Stimulated activated effector memory CD8-positive, alpha-beta T cell treated with anti-CD3 and anti-CD28 coated beads, Interleukin-12 subunit alpha, Interleukin-12 subunit beta, amount 100 ng/mL, for 72 hours (primary cell): ENCODE data around the gene SYTL2.
A peak's percentile ranks its signal among the peaks of the same experiment; 100 is the strongest.
"Not testable (repeated sequence)": the region's sequence is repeated elsewhere in the genome, so short reads cannot be mapped to it uniquely, and the experiment has no call there.

Experiments
- ATAC-seq: fragments of 150-1000 bp; cut with Tn5 transposase; 2 replicates; pipeline ENCODE4 v1.10.0; 2021
- DNase-seq, 2 donors: peaks; one replicate each; pipeline ENCODE4 v3.0.0; 2021 to 2022; ENCODE audit warnings: low spot score in 2 of 2
- H3K27ac Mint-ChIP-seq: one replicate; pipeline ENCODE4 v1.8.0; 2022; ENCODE audit warnings: mild to moderate bottlenecking, mixed read lengths
- H3K36me3 Mint-ChIP-seq: one replicate; pipeline ENCODE4 v1.8.0; 2022; ENCODE audit warnings: mild to moderate bottlenecking, mixed read lengths
- H3K4me1 Mint-ChIP-seq: one replicate; pipeline ENCODE4 v1.8.0; 2022; ENCODE audit warnings: mixed read lengths
- H3K4me3 Mint-ChIP-seq: one replicate; pipeline ENCODE4 v1.8.0; 2022; ENCODE audit warnings: mild to moderate bottlenecking, mixed read lengths
- H3K9me3 Mint-ChIP-seq: one replicate; pipeline ENCODE4 v1.8.0; 2022; ENCODE audit warnings: mixed read lengths

SYTL2 gene, protein sequence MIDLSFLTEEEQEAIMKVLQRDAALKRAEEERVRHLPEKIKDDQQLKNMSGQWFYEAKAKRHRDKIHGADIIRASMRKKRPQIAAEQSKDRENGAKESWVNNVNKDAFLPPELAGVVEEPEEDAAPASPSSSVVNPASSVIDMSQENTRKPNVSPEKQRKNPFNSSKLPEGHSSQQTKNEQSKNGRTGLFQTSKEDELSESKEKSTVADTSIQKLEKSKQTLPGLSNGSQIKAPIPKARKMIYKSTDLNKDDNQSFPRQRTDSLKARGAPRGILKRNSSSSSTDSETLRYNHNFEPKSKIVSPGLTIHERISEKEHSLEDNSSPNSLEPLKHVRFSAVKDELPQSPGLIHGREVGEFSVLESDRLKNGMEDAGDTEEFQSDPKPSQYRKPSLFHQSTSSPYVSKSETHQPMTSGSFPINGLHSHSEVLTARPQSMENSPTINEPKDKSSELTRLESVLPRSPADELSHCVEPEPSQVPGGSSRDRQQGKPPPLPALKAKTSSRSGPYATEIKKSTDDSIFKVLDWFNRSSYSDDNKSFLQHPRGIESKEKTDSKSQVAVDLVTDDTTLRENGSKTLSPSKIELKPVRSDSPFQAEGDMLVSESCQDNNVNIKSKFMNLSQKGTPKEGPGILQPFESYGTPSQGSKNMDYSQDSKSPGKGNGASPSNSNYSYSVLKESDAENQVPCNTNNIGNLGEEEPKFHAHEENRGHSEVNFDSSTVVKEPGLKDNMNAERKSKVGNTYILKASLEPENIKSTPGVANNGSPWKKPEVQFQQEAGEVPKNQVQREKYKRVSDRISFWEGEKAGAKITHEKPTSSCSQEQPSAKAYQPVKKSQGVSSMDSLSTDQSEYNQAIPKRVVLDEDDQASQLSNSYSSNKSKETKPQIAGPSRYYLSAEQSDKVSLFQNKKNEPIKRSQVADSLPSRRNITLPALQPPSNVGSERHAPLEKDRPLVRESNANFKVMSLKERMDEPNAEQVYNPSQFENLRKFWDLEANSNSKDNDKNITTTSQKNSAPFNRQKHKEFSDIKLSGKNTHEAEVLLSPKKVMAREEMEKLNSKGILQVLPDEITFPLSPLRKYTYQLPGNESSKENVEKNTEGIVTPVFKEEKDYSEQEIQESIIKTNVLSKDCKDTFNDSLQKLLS (N-terminal part only)

DNA sequence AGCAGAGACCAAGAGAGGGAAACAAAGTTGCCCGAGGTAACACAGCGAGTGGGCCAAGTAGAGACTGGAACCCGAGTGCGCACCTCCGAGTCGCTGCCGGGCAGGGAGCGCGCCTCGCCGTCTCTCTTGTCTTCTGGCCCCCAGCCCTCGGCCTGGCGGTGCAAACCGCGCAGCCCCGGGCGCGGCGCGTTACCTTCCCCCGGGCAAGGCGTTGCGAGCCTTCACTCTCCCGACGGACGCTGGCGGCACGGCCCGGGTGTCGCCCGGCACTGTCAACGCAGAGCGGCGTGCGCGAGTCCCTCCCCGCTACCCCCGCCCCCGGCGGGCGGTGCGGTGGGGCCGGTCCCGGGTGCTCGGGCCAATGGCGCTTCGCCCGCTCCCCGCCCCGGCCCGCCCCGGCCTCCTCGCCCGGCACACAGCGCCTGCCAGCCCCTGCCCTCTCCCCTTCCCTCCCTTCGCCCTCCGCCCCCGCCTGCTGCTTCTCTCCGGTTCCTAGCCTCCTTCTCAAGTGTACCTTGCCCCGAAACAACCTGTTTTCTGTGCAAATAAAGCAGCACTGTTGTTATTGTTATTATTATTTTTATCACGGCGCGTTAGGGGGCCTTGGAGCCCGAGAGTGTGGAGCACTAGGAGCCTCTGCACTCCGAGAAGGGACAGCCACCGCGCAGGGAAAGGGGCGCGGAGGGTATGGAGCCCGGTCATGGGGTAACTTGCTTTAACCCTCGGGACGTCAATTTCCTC lies at the start of gene SYTL2:
Gene SYTL2 (minus strand): TSS at position 271 of the 741 bp plus-strand sequence. CDS start 53,416 bp downstream, outside the sequence.
- ATAC-seq: peak; percentile 96
- Mint-ChIP-seq H3K36me3 (peaks cover 12% of the 10 kb centered on the region), H3K4me3 (peak within 1 kb of the TSS; percentile 88), H3K4me1 (peaks cover 30% of the 10 kb centered on the region), H3K27ac (peak within 1 kb of the TSS; percentile 87), H3K9me3 (no peaks in the 10 kb centered on the region)
- peak; percentile 74 to 86 for DNase-seq

DNA sequence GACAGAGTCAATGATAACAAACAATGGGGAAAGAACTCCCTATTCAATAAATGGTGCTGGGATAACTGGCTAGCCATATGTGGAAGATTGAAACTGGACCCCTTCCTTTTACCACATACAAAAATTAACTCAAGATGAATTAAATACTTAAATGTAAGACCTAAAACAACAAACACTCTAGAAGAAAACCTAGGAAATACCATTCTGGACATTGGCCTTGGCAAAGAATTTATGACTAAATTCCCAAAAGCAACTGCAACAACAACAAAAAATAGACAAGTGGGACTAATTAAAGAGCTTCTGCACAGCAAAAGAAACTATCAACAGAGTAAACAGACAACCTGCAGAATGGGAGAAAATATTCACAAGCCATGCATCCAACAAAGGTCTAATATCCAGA lies 48.6 kb upstream of the SYTL2 start:
- H3K9me3 Mint-ChIP-seq, H3K27ac Mint-ChIP-seq, H3K4me1 Mint-ChIP-seq, ATAC-seq, DNase-seq, H3K36me3 Mint-ChIP-seq, H3K4me3 Mint-ChIP-seq: not testable (repeated sequence)

DNA sequence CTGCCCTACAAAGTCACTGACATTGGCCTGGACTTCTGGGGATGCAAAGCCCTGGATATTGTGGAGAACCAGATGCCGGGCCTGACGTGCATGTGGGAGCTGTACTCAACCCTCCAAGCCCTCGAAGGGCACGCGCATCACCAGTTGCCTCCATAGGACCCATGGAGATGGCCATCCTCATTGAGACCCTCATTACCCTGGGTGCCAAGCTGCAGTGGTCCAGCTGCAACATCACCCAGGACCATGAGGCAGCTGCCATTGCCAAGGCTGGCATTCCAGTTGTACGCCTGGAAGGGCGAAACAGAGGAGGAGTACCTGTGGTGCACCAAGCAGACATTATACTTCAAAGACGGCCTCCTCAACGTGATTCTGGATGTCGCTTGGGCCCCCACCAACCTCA lies 46.2 kb upstream of the SYTL2 start:
- Mint-ChIP-seq H3K4me3 (no peak overlapping the region), H3K27ac (no peak overlapping the region)

DNA sequence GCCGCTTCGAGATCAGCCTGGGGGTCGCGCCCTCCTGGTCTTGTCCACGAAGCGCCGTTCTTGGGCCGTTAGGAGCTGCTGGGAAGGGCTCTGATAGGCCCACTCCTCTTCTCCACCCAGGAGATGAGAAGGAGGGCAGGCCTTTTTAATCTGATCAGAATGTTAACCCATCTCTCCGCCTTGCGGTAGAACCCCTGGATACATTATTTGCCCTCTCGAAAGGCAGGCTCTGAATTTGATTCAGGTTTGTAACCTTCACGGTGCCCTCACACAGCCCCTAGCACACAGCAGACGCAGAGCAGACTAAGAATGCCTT lies 44.4 kb upstream of the SYTL2 start, which contains the start of gene CCDC83:
Gene CCDC83 (plus strand): TSS at position 43 of the 316 bp plus-strand sequence. CDS start 9,741 bp downstream, outside the sequence.
- ATAC-seq (no peak), DNase-seq (no peak)
- Mint-ChIP-seq H3K27ac (peak within 1 kb of the TSS; percentile 97), H3K4me3 (peak within 1 kb of the TSS; percentile 87), H3K4me1 (peaks cover 9% of the 10 kb centered on the region), H3K9me3 (no peaks in the 10 kb centered on the region), H3K36me3 (peaks cover 7% of the 10 kb centered on the region)

More for the DNA sequence above, 46.2 kb upstream of the SYTL2 start:
- ATAC-seq (no peak), DNase-seq (no peak)
- peaks cover 7% of the 10 kb centered on the region for H3K36me3 Mint-ChIP-seq
- no peaks in the 10 kb centered on the region for H3K9me3 Mint-ChIP-seq
- peaks cover 9% of the 10 kb centered on the region for H3K4me1 Mint-ChIP-seq

DNA sequence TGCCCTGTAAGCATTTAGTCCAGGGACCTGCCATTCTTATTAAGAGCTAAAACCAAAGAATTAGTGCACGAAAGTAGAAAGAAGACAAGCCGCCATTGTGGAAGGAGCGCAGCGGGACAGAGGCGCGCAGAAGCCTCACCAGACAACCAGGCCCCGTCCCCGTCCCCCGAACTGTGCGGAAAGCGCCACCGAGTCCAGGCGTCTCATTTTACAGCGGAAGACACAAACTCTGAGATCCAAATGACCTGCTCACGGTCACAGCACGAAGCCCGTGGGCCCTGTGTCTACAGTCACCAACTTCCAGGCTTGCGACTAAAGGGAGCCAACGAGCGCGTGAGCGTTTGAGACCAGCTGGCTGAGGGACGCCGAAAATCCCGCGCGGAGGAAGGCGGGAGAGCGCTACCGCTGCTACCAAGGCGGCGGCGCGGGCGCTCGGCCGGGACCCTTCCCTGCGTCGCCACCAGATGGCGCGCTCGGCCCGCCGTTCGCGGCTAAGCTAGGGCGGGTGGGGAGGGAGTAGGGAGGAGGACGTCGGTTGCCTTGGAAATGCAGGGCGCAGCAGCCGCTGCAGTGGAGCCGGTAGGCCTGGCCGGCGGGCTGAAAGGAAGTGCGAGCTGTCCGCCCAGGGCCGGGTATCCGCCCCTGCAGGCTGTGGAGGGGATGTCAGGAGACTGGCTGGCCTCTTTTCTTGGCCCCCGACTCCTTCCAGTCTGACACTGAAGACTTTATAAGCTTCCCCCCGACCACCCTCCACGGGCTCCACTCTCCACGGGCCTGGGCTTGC lies 43.8 kb upstream of the SYTL2 start:
- Mint-ChIP-seq H3K4me1 (peaks cover 9% of the 10 kb centered on the region), H3K27ac (peak overlapping the region; percentile 97), H3K4me3 (peak overlapping the region; percentile 87), H3K9me3 (no peaks in the 10 kb centered on the region), H3K36me3 (peaks cover 7% of the 10 kb centered on the region)
- DNase-seq (peak; percentile 95 to 98), ATAC-seq (peak; percentile 97)

DNA sequence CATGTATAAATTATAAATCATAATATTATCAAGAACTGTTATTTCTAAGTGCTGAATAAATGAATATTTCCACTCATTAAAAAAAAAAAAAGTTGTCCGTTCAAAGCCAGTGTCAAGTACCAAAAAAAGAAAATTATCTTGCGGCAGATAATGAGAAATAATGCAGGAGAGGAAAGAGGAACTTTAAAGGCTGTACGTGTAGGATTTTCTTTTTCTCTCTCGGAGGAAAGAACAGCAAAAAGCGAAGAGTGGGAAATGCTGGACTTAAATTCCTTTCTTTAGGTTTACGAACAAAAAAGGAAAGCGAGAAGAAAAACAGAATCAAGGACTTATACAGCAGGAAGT lies 43.2 kb upstream of the SYTL2 start:
- DNase-seq (no peak), ATAC-seq (no peak)
- no peaks in the 10 kb centered on the region for H3K9me3 Mint-ChIP-seq
- H3K4me3 Mint-ChIP-seq: peak overlapping the region; percentile 87
- peaks cover 9% of the 10 kb centered on the region for H3K4me1 Mint-ChIP-seq
- peak overlapping the region; percentile 97 for H3K27ac Mint-ChIP-seq
- peaks cover 7% of the 10 kb centered on the region for H3K36me3 Mint-ChIP-seq

DNA sequence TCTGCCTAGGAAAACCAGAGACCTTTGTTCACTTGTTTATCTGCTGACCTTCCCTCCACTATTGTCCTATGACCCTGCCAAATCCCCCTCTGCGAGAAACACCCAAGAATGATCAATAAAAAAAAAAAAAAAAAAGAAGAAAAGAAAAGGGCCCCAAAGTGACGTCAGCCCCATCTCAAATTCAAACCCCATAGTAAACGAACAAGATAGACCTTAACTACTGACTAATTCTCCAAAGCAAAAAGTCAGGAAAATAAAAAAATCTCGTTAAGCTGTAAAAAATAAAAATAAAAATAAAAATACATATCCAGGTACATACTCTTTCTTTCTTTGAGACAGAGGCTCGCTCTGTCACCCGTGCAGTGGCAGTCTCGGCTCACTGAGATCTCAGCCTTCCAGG lies 42.6 kb upstream of the SYTL2 start:
- peak overlapping the region; percentile 87 for H3K4me3 Mint-ChIP-seq
- not testable (repeated sequence) for ATAC-seq, H3K36me3 Mint-ChIP-seq, H3K4me1 Mint-ChIP-seq, H3K27ac Mint-ChIP-seq, H3K9me3 Mint-ChIP-seq, DNase-seq

DNA sequence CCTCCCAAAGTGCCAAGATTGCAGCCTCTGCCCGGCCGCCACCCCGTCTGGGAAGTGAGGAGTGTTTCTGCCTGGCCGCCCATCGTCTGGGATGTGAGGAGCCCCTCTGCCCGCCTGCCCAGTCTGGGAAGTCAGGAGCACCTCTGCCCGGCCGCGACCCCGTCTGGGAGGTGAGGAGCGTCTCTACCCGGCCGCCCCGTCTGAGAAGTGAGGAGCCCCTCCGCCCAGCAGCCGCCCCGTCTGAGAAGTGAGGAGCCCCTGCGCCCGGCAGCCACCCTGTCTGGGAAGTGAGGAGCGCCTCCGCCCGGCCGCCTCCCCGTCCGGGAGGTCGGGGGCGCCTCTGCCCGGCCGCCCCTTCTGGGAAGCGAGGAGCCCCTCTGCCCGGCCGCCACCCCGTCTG lies 41.8 kb upstream of the SYTL2 start:
- H3K4me1 Mint-ChIP-seq: not testable (repeated sequence)

DNA sequence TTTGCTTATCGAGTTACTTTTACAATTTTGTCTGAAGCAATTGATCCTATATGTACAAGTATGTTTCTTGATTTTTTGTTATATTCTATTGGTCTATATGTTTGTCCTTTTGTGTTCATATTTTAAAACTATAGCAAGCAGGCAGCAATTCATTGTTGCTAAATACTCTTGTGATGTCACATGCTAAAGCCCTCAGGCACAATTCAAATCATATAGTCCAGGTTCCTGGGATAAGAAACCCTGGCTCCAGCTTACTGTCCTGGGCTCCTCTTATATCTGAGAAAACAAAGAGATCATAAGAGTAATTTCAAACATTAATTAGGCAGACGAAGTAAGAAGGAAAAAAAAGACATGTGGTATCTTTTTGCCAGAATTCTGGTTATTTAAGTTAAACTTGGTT lies 37.6 kb upstream of the SYTL2 start:
- DNase-seq (no peak), ATAC-seq (no peak)
- Mint-ChIP-seq H3K36me3 (no peaks in the 10 kb centered on the region), H3K4me3 (no peak overlapping the region), H3K9me3 (no peaks in the 10 kb centered on the region), H3K4me1 (peaks cover 15% of the 10 kb centered on the region), H3K27ac (no peak overlapping the region)

More for the DNA sequence above, 41.8 kb upstream of the SYTL2 start:
- H3K9me3 Mint-ChIP-seq, DNase-seq, H3K36me3 Mint-ChIP-seq, ATAC-seq, H3K27ac Mint-ChIP-seq, H3K4me3 Mint-ChIP-seq: not testable (repeated sequence)

DNA sequence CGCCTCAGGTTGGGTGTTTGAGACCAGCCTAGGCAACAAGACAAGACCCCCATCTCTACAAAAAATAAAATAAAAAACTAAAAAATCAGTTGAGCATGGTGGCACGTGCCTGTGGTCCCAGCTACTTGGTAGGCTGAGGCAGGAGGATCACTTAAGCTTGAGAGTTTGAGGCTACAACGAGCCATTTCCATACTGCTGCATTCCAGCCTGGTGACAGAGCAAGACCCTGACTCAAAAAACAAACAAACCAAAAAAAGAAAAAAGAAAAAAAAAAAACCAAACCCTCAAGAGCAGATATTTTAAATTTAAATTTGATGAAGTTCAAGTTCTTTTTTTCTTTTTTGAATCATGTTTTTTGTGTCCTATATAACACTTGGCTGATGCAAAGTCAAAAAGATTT lies 37.1 kb upstream of the SYTL2 start:
- Mint-ChIP-seq H3K4me3 (no peak overlapping the region), H3K9me3 (no peaks in the 10 kb centered on the region), H3K27ac (no peak overlapping the region), H3K4me1 (peaks cover 15% of the 10 kb centered on the region), H3K36me3 (no peaks in the 10 kb centered on the region)
- ATAC-seq (no peak), DNase-seq (no peak)

DNA sequence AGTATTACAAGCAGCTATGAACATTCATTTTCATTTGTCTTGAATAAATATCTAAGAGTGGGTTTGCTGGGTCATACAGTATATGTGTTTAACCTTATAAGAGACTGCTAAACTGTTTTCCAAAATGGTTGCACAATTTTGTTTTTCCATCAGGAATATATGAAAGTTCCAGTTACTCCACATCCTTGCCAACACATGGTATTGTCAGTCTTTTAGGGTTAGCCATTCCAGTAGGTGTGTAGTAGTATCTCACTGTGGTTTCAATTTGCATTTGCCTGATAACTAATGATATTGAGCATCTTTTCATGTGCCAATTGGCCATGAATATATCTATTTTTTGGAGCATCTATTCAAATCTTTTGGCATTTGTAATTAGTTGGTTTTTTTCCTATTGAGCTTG lies 36.5 kb upstream of the SYTL2 start:
- no peak for ATAC-seq
- no peak overlapping the region for H3K4me3 Mint-ChIP-seq
- peaks cover 15% of the 10 kb centered on the region for H3K4me1 Mint-ChIP-seq
- DNase-seq: no peak
- no peaks in the 10 kb centered on the region for H3K9me3 Mint-ChIP-seq
- H3K36me3 Mint-ChIP-seq: no peaks in the 10 kb centered on the region
- H3K27ac Mint-ChIP-seq: no peak overlapping the region

DNA sequence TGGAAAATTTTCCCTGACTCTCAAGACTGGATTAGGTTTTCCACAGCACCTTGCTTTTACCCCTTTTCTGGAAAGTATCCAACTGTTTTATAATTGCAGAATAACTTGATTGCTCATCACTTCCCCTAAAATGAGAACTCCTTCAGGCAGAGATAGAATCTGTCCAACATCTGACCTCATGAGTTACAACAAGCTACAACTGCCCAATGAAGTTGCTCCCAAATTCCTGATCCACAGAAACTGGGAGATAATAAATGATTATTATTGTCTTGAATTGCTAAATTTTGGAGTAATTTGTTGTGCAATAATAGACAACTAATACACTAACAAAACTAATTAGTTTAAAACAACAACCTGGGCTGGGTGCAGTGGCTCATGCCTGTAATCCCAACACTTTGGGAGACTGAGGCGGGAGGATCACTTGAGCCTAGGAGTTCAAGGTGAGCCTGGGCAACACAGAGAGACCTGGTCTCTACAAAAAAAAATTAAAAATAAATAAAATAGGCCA lies 34.2 kb upstream of the SYTL2 start:
- peak overlapping the region; percentile 35 for H3K27ac Mint-ChIP-seq
- no peaks in the 10 kb centered on the region for H3K36me3 Mint-ChIP-seq
- H3K9me3 Mint-ChIP-seq: no peaks in the 10 kb centered on the region
- peaks cover 15% of the 10 kb centered on the region for H3K4me1 Mint-ChIP-seq
- DNase-seq (no peak), ATAC-seq (no peak)
- no peak overlapping the region for H3K4me3 Mint-ChIP-seq

DNA sequence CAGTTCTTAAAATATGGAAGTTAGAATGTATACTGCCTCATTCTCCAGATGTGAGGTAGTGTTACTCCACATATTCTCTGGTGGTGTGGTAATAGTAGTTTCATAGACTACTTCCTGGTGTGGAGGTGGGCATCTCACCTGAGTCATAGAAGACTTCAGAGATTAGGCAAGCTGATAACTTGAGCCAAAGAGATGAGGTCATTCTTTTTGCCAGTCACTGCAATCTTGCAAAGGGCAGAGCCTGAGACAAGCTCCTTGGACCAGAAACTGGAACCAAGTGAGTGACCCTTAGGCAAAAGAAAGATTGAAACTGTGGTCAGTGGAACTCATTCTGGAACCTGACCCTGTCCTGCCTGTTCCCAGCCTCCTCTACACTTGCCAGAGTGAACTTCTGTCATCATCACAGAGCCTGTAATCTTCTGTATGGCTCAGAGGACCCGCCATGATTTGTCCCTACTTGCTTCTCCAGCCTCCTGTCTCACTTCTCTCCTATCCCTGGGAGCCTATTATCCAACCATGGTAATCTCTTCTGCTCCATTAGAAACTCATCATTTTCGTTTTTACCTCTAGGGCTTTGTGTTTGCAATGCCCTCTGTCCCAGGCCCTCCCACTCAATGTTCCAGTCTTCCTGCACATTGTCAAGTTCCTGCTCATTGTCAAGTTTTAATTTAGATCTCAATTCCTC lies 33.6 kb upstream of the SYTL2 start:
- peak; percentile 97 for ATAC-seq
- no peak for DNase-seq
- Mint-ChIP-seq H3K9me3 (no peaks in the 10 kb centered on the region), H3K4me3 (no peak overlapping the region), H3K4me1 (peaks cover 15% of the 10 kb centered on the region), H3K27ac (peak overlapping the region; percentile 35), H3K36me3 (no peaks in the 10 kb centered on the region)
